NB4 (cell line): ENCODE data around the gene RNF19B.

Experiments
- POLR2A ChIP-seq: IDR thresholded peaks from 2 replicates; pipeline ENCODE4 v1.6.1; 2011; ENCODE audit warnings: mild to moderate bottlenecking; ENCODE audit not compliant: insufficient read length; ENCODE audit errors: extremely low read depth
- TF ChIP-seq, protein P1 (sequence below): IDR thresholded peaks from one replicate; pipeline ENCODE4 v1.5.1; 2012; ENCODE audit warnings: low read depth, low read length
- TF ChIP-seq, protein P2 (sequence below): IDR thresholded peaks from 2 replicates; pipeline ENCODE4 v1.6.1; 2011; ENCODE audit warnings: low read depth, low read length

DNA sequence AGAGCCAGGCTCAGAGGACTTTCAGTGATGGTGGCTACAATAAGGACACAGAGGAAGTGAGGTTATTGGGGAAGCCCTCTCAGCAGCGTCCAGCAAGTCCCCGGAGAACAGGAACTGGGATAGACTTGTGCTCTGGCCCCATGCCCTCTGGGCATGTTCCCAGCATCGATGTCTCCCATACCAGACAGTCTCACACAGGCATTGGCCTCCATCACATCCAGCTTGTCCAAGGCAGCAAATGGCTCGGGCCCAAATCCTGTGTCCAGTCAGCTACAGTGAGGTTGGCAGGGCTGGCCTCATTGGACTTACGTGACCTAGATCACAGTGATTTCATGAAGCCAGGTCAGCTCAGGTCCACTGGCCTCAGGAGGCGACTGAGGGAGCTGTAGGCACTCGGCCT is 43.8 kb downstream of the RNF19B start:
- TF ChIP-seq, protein P1, sequence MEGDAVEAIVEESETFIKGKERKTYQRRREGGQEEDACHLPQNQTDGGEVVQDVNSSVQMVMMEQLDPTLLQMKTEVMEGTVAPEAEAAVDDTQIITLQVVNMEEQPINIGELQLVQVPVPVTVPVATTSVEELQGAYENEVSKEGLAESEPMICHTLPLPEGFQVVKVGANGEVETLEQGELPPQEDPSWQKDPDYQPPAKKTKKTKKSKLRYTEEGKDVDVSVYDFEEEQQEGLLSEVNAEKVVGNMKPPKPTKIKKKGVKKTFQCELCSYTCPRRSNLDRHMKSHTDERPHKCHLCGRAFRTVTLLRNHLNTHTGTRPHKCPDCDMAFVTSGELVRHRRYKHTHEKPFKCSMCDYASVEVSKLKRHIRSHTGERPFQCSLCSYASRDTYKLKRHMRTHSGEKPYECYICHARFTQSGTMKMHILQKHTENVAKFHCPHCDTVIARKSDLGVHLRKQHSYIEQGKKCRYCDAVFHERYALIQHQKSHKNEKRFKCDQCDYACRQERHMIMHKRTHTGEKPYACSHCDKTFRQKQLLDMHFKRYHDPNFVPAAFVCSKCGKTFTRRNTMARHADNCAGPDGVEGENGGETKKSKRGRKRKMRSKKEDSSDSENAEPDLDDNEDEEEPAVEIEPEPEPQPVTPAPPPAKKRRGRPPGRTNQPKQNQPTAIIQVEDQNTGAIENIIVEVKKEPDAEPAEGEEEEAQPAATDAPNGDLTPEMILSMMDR, result no peak
- TF ChIP-seq, protein P2, sequence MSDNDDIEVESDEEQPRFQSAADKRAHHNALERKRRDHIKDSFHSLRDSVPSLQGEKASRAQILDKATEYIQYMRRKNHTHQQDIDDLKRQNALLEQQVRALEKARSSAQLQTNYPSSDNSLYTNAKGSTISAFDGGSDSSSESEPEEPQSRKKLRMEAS, result no peak
- TF ChIP-seq POLR2A, result no peak
